Effector memory CD8-positive, alpha-beta T cell (primary cell): ENCODE data around the gene DCTN1.

Experiments
- ATAC-seq: fragments of 150-1000 bp; cut with Tn5 transposase; replicated peaks from 2 replicates; pipeline ENCODE4 v1.10.0; 2021; ENCODE audit warnings: mild to moderate bottlenecking, moderate library complexity
- DNase-seq, 3 experiments: peaks; one replicate each; pipeline ENCODE4 v3.0.0; 2021
- H3K27ac Mint-ChIP-seq, 2 donors: one replicate each; pipeline ENCODE4 v1.8.0; 2022; ENCODE audit warnings: mild to moderate bottlenecking in 2 of 2, mixed read lengths in 2 of 2, moderate library complexity in 2 of 2
- H3K27me3 Mint-ChIP-seq, 2 donors: one replicate each; pipeline ENCODE4 v1.8.0; 2022; ENCODE audit warnings: mixed read lengths in 2 of 2
- H3K36me3 Mint-ChIP-seq: one replicate; pipeline ENCODE4 v1.8.0; 2022; ENCODE audit warnings: mild to moderate bottlenecking, moderate library complexity, mixed read lengths; ENCODE audit not compliant: insufficient read depth
- H3K4me1 Mint-ChIP-seq, 2 donors: one replicate each; pipeline ENCODE4 v1.8.0; 2022; ENCODE audit warnings: low read depth in 2 of 2, mixed read lengths in 2 of 2
- H3K4me3 Mint-ChIP-seq, 2 donors: one replicate each; pipeline ENCODE4 v1.8.0; 2022; ENCODE audit warnings: mild to moderate bottlenecking in 2 of 2, mixed read lengths in 2 of 2, moderate library complexity in 2 of 2
- H3K9me3 Mint-ChIP-seq, 2 donors: one replicate each; pipeline ENCODE4 v1.8.0; 2022; ENCODE audit warnings: mixed read lengths in 2 of 2

DCTN1 gene

DNA sequence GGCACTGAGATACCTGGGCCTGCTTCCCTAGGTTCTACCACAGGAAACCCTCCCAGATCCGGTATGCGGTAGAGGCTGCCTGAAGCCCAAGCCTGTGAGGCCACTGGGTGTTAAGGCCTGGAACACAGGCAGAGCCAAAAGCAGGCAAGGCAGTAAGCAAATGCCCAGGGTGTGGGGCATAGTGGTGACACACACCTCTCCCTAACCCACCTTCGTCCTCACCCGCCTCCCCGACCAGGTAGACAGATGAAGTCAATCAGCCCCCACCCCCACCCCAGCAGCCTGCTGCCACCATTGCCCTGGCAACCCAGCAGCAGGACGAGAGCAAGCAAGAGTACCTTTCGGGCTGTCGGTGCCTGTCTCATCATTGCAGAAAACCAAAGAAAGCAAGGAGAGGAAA is 6.1 kb downstream of the DCTN1 start:
- DNase-seq = no peak
- Mint-ChIP-seq H3K9me3 (no peaks in the 10 kb centered on the region), H3K4me3 (no peak overlapping the region), H3K4me1 (peaks cover 11 to 19% of the 10 kb centered on the region in 2 donors), H3K27me3 (no peaks in the 10 kb centered on the region), H3K36me3 (peaks cover 31% of the 10 kb centered on the region), H3K27ac (peak overlapping the region in 1 of 2 donors; percentile 16)
- no peak for ATAC-seq

DNA sequence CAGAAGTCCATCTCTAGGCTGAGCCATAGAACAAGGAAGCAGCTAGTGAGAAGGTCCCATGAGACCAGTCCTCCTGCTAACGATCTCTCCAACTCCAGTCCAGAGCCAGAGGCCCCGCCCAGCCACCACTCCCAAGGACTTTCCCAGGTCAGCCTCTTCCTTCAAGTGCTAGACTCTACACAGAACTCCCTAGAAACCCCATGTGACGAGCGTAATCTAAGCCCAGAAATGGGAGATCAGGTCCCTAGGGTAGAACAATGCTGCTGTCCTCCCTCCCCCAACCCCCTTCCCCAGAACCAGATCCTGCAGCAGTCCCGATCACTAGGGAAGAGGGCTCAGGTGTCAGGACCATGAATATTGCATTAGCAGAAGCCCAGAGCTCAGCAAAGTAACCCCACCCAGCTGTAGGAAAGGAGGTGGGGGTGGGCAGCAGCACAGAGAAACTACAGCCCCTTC is 6.9 kb downstream of the DCTN1 start:
- Mint-ChIP-seq H3K36me3 (peaks cover 32% of the 10 kb centered on the region), H3K27me3 (no peaks in the 10 kb centered on the region), H3K4me3 (no peak overlapping the region), H3K9me3 (no peaks in the 10 kb centered on the region), H3K4me1 (peaks cover 5 to 15% of the 10 kb centered on the region in 2 donors), H3K27ac (peak overlapping the region in 1 of 2 donors; percentile 57)
- ATAC-seq (no peak), DNase-seq (no peak)

DNA sequence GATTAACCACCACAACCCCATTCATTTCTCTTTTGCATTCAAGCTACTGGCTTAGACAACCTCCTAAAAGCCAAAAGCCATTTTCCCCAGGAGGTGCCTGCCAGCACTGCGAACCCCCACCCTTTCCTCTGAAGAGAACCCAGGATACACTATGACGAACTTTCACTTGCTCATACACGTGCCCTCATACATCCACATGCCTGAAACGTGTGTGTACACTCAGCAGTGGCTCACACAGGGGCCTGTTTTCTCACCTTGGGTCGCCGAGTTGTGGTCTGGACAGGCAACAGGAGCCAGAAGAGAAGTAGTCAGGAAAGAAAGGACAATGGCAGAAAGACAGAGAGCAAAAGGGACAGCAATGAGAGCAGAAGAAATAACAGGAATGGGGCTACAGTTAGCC is 7.4 kb downstream of the DCTN1 start:
- H3K27me3 Mint-ChIP-seq = no peaks in the 10 kb centered on the region
- H3K9me3 Mint-ChIP-seq = no peaks in the 10 kb centered on the region
- H3K36me3 Mint-ChIP-seq = peaks cover 37% of the 10 kb centered on the region
- ATAC-seq (no peak), DNase-seq (no peak)
- no peak overlapping the region for H3K4me3 Mint-ChIP-seq
- H3K4me1 Mint-ChIP-seq = peaks cover 5 to 12% of the 10 kb centered on the region in 2 donors
- H3K27ac Mint-ChIP-seq = peak overlapping the region in 1 of 2 donors; percentile 57

DNA sequence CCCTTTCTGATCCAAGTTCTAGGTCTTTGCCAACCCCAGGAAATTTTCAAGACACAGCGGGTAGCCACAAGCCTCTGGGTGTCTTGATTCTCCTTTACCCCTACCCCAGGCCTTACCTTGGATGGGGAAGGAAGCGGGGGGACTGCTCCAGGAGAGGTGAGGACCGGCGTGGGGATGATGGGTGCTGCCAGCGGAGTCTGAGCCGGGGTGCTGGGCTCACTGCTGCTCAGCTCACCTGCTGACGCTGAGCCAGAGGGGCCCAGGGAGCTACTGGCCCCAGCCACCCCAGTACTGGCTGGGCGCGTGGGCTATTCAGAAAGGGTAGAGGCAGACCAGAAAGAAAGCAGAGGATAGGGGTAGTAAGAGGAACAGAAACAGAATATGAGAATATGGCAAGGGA is 8.7 kb downstream of the DCTN1 start:
- Mint-ChIP-seq H3K27ac (peak overlapping the region in 1 of 2 donors; percentile 5), H3K4me1 (peaks cover 5 to 7% of the 10 kb centered on the region in 2 donors), H3K36me3 (peaks cover 47% of the 10 kb centered on the region), H3K4me3 (no peak overlapping the region), H3K27me3 (no peaks in the 10 kb centered on the region), H3K9me3 (no peaks in the 10 kb centered on the region)
- no peak for DNase-seq
- no peak for ATAC-seq

DNA sequence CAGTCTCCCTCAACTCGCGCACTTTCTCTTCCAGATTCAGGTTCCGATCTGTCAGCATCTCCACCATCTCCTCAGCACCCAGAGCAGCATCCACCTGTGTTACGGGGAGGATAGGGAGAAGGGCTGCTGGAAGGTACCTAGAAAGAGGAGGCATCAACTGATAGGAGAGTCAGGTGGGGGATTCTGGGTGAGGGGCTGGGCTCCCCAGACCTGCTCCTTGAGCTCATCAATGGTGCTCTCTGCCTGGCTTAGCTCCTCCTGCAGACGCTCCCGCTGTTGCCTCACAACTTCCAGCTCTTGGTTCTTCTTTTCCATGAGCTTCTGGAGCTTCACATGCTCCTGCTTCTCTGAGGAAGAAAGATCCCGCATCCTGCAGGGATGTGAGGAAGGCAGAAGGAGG is 10.1 kb downstream of the DCTN1 start:
- peaks cover 2 to 5% of the 10 kb centered on the region in 2 donors for H3K4me1 Mint-ChIP-seq
- no peak overlapping the region for H3K4me3 Mint-ChIP-seq
- ATAC-seq (no peak), DNase-seq (no peak)
- no peaks in the 10 kb centered on the region for H3K27me3 Mint-ChIP-seq
- no peak overlapping the region for H3K27ac Mint-ChIP-seq
- peaks cover 54% of the 10 kb centered on the region for H3K36me3 Mint-ChIP-seq
- no peaks in the 10 kb centered on the region for H3K9me3 Mint-ChIP-seq

DNA sequence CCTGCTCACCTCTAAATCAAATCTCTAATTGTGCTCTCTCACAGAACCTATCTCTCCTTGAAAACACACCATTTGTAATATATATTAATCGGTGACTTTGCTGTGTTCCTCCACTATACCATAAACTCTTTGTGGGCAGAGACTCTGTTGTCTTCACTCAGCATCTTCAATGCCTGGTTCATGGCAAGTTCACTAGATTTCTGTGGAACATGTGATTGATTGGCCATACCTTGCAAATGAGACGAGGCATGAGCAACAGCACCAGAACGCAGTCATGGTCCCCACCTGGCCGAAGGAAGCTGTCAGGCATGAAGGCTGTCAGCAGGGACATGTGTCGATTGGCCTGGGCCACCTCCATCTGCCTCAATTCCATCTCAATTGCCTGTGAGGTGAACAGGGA is 11.6 kb downstream of the DCTN1 start:
- Mint-ChIP-seq H3K27me3 (no peaks in the 10 kb centered on the region), H3K4me1 (peaks cover 0 to 5% of the 10 kb centered on the region in 2 donors), H3K36me3 (peaks cover 59% of the 10 kb centered on the region), H3K9me3 (no peaks in the 10 kb centered on the region), H3K4me3 (no peak overlapping the region), H3K27ac (peak overlapping the region in 1 of 2 donors; percentile 36)
- DNase-seq = no peak
- no peak for ATAC-seq

DNA sequence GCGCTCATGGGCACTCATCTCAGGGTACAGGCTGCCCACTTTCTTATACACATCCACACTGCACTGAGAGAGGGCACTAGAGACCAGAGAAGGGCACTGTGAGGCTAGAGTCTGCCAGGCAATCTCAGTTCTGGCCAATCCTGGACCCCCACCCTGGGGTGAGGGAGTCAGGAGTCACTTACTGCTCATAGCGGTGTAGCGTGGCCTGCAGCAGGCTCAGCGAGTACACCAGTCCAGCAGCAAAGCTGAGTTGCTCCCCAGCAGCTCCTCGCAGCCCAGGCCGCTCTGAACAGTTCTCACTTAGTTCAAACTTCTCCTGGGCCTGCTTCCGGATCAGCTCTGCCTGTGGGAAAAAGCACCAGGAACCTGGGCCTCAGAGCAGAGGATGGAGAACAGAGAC is 12.3 kb downstream of the DCTN1 start:
- H3K27me3 Mint-ChIP-seq = no peaks in the 10 kb centered on the region
- DNase-seq (no peak), ATAC-seq (no peak)
- H3K4me3 Mint-ChIP-seq = no peak overlapping the region
- H3K27ac Mint-ChIP-seq = peak overlapping the region; percentile 15 to 36
- peaks cover 59% of the 10 kb centered on the region for H3K36me3 Mint-ChIP-seq
- peaks cover 0 to 5% of the 10 kb centered on the region in 2 donors for H3K4me1 Mint-ChIP-seq
- H3K9me3 Mint-ChIP-seq = no peaks in the 10 kb centered on the region

DNA sequence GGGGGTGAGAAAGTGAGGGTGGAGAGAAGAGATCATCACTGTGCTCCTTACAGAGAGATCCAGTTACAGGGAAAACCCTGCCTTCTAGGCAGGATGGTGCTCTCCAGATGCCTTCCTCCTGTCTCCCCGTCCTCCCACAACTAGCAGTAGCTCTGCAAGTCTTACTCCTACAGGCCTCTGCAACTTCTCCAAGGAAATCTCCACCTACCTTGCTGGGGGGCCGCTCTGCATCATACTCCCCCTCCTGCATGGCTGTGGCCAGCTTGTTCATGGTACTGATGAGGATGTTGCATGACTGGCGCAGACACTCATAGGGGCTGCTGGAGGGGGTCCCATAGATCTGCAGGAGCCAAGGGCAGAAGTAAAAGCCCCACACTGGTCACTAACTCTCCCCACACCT is 14.1 kb downstream of the DCTN1 start:
- Mint-ChIP-seq H3K4me3 (no peak overlapping the region), H3K36me3 (peaks cover 59% of the 10 kb centered on the region), H3K27ac (peak overlapping the region in 1 of 2 donors; percentile 44), H3K4me1 (no peaks in the 10 kb centered on the region), H3K9me3 (no peaks in the 10 kb centered on the region), H3K27me3 (no peaks in the 10 kb centered on the region)
- no peak for DNase-seq
- no peak for ATAC-seq

DNA sequence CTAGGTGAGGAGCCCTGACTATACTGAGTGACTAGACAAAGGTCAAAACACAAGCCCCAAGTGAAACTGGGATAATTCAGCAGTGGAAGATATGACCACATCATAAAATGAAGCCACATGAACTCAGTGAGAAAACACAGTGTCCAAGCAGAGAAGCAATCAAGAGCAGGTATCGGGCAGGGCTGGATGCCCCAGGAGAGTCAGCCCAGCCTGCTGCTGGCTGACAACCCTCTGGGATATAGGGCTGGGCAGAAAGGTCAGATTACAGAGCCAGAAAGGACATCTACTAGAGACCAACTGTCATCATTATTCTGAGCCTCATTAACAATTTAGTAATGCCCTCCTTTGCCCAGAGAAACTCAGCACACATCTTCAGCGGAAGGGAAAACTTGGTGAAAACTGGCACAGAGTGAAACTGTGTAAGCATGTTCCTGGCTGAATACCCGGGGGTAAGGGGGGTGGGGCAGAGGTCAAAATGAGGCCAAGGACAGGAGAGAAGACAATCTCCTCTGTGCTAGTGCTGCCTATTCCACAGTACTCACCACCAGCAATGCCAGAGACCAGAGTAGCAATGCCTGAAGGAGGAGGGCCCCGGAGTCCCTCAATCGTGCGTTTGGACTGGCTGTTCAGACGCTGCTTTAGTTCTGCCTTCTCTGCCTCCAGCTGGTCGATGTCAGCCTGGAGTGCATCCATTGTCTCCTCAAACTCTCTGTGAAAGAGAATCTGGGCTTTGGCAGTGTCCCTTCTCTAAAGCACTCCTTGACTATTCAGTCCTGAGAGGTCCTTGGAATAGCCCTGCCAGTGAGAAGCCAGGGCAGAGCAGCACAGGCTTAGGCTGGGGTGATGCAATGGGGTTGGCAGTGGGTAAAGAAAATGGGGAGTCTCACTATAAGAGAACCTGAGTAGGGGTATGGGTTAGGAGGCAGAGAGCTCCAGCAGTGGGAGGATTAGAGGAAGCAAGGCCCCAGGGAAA is 15.3 kb downstream of the DCTN1 start:
- peaks cover 52% of the 10 kb centered on the region for H3K36me3 Mint-ChIP-seq
- no peaks in the 10 kb centered on the region for H3K27me3 Mint-ChIP-seq
- H3K4me1 Mint-ChIP-seq = no peaks in the 10 kb centered on the region
- no peak for DNase-seq
- H3K27ac Mint-ChIP-seq = peak overlapping the region in 1 of 2 donors; percentile 79
- no peak overlapping the region for H3K4me3 Mint-ChIP-seq
- ATAC-seq = no peak
- H3K9me3 Mint-ChIP-seq = no peaks in the 10 kb centered on the region

DNA sequence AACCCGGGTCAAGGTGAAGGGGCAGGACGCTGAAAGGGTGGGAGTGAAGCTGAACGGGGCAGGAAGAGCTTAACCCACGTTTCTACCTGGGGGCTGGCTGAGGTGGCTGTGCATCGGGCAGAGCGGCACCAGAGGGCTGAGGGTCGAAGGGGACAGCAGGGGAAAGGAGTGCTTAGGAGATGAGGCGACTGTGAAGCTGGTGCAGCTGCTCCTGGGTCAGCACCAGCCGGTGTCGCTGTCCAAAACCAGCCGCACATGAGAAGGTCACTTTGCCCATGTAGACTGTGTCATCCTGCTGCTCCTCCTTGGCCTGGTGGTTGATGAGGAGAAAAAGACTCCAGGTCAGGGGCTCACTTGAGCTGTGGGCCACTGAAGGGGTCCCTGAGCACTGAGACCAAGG is 18.8 kb downstream of the DCTN1 start:
- H3K9me3 Mint-ChIP-seq = no peaks in the 10 kb centered on the region
- DNase-seq = no peak
- H3K27ac Mint-ChIP-seq = peak overlapping the region; percentile 42 to 57
- ATAC-seq = no peak
- no peak overlapping the region for H3K4me3 Mint-ChIP-seq
- peaks cover 37% of the 10 kb centered on the region for H3K36me3 Mint-ChIP-seq
- no peaks in the 10 kb centered on the region for H3K27me3 Mint-ChIP-seq
- H3K4me1 Mint-ChIP-seq = no peaks in the 10 kb centered on the region

DNA sequence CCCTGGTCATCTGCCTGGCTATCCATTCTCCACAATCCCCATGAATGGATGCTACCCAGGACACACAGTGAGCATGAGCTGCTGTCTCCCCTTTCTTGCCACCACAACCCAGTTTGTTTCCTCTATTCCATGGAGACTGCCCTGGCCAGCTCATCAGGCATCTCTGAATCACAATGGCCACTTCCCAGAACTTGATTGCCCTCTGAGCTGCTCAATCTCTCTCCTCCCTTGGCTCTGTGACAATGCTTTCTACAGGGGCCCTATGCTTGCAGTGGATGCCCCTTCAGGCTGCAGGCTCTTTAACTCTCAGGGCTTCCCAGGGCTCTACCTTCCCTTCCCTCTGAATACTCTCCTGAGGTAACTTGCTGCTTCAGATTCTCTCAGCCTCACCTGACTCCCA is 22.5 kb downstream of the DCTN1 start:
- Mint-ChIP-seq H3K27ac (peak overlapping the region in 1 of 2 donors; percentile 59), H3K36me3 (peaks cover 24% of the 10 kb centered on the region), H3K9me3 (no peaks in the 10 kb centered on the region), H3K4me3 (no peak overlapping the region), H3K27me3 (no peaks in the 10 kb centered on the region), H3K4me1 (no peaks in the 10 kb centered on the region)
- ATAC-seq (no peak), DNase-seq (no peak)

DNA sequence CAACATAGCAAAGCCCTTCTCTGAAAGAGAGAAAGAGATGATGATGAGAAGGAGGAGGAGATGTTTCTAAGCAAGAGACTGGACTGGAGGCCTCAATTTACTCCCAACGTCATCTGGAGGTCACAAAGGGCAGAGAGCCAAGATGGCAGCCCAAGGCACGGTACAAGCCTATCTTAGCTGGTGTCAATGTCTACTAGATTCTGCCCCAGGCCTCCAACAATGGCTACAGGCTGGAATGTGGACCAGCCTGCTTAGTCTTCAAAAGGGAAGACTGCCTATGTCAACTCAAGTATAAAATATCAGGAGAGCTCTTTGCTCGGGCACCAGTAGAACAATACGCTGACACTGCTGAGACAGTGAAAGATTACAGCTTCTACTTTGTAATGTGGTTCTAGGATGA is 30.2 kb downstream of the DCTN1 start:
- no peak overlapping the region for H3K27ac Mint-ChIP-seq
- no peaks in the 10 kb centered on the region for H3K4me1 Mint-ChIP-seq

DNA sequence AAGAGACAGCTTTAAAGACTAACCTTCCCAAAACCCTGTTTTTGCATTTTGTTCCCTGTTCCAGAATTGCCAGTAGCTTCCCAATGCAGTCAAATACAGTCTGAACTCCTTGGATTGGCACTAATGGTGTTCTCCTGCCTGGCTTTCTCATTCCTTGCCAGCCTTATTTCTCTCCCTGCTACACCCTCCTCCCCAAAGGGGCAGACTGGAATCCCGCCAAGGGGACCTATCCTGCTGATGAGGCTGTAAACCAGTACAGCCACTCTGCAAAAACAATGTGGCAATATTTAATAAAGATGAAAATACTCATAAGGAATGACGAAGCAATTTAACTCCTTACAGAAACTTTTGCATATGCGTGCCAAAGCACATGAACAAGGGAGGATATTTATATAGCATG is 32.4 kb downstream of the DCTN1 start:
- H3K27ac Mint-ChIP-seq = no peak overlapping the region
- peaks cover 0 to 2% of the 10 kb centered on the region in 2 donors for H3K4me1 Mint-ChIP-seq
- H3K4me3 Mint-ChIP-seq = no peak overlapping the region
- no peaks in the 10 kb centered on the region for H3K9me3 Mint-ChIP-seq
- no peaks in the 10 kb centered on the region for H3K27me3 Mint-ChIP-seq
- ATAC-seq = no peak
- no peak for DNase-seq
- H3K36me3 Mint-ChIP-seq = no peaks in the 10 kb centered on the region

More for the DNA sequence above, 30.2 kb downstream of the DCTN1 start:
- DNase-seq (no peak), ATAC-seq (no peak)
- Mint-ChIP-seq H3K4me3 (no peak overlapping the region), H3K9me3 (no peaks in the 10 kb centered on the region), H3K27me3 (no peaks in the 10 kb centered on the region), H3K36me3 (no peaks in the 10 kb centered on the region)

DNA sequence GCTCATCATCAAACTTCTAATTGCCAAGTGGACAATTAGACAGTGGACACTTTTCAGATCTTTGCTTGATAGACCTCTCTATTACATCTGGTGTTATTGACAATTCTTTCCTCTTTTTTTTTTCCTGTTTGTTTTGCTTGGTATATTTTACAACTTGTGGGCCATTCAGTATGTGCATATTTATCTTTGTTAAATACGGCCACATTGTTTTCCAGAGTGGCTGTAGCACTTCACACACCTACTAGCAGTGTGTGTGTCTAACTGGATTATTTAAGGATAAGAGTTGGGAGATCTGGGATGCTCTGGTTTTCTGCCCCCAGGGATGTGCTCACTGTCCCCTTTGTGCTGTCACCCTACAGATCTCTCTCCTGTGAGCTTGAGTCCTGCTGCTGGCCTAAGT is 32.8 kb downstream of the DCTN1 start:
- H3K9me3 Mint-ChIP-seq = no peaks in the 10 kb centered on the region
- no peak for DNase-seq
- H3K27ac Mint-ChIP-seq = no peak overlapping the region

More for the DNA sequence above, 32.8 kb downstream of the DCTN1 start:
- no peak for ATAC-seq
- Mint-ChIP-seq H3K27me3 (no peaks in the 10 kb centered on the region), H3K4me3 (no peak overlapping the region), H3K4me1 (peaks cover 0 to 2% of the 10 kb centered on the region in 2 donors), H3K36me3 (no peaks in the 10 kb centered on the region)
